Measurements from ENCODE around the gene CENPP.
"Not testable (repeated sequence)": the region's sequence is repeated elsewhere in the genome, so short reads cannot be mapped to it uniquely, and the experiment has no call there.

The CENPP gene

DNA sequence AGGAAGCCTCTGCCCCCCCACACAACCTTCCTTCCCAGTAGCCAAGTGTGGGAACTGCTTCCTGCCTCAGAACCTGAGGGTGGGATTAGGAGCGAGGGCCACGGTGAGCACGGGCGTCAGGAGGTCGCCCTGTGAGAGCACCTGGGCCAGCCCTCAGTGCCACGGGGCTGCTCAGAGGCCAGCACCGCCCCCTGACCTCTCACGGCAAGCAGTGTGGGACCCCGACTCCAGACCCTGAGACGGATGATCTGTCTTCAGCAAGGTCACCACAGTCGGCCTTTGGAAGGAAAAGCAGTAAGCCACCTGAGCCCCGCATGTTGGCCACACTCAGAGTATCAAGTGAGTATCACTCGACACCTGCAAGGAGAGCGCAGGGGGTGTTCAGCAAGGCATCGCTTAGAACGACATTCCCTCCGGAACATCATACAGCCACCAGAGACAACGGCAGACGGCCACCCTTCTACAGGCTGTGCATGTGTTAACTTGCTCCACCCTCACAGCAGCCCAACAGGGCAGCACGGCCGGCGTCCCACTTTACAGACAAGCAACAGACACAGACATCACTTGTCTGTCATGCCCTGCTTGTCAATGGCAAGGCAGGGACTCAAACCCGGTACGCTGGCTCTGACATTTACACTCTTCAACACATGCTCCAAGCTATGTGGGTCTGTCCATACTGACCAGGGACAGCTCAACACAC, 294.0 kb downstream of the CENPP start:
- DNase-seq, result no peak

DNA sequence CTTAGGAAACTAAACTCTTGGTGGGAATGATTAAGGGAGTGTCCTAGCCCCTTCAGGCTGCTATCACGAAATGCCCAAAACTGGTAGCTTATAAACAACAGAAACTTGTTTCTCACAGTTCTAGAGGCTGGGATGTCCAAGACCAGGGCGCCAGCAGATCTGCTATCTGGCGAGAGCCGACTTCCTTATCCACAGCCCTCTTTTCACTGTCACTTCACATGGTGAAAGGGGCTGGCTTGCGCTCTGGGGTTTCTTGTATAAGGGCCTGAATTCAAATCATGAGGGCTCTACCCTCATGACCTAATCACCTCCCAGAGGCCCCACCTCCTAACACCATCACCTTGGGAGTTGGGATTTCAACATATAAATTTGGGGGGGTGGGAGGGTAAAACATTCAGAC, 295.1 kb downstream of the CENPP start:
- no peak for DNase-seq

DNA sequence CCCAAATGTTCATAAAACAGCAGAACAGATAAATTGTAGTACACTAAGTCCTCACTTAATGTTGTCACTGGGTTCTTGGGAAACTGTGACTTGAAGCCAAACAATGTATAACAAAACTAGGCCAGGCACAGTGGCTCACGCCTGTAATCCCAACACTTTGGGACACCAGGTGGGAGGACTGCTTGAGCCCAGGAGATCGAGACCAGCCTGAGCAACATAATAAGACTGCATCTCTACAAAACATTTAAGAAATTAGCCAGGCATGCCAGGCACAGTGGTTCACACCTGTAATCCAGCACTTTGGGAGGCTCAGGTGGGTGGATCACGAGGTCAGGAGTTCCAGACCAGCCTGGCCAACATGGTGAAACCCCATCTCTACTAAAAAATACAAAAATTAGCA, 298.2 kb downstream of the CENPP start:
- DNase-seq, result not testable (repeated sequence)

DNA sequence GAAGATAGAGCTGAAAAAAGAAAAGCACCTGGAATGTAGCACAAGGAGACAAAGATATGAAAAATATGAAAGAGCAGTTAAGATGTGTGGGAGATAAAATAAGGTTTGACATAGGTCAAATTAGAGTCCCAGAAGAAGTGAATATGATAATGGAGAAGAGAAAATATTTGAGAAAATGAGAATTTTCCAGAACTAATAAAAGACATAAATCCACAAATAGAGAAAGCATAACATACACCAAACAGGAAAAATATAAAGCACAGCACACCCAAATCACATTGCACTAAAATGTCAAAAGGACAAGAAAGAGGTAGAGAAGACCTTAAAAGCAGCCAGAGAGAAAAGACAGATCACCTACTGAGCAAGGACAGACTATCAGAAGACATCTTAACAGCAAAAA, 300.7 kb downstream of the CENPP start:
- no peak for DNase-seq

DNA sequence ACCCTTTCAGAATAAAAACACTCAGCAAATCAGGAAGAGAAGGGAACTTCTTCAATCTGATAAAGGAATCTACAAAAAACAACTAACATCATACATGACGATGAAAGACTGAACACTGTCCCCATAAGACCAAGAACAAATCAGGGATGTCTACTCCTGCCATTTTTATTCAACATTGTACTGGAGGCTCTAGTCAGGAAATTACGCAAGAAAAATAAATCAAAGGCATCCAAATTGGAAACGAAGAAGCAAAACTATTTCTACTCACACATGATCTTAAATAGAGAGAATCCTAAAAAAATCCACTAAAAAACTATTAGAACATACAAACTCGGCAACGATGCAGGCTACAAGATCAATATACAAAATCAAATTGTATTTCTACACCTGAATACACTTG, 301.9 kb downstream of the CENPP start:
- DNase-seq, result no peak

DNA sequence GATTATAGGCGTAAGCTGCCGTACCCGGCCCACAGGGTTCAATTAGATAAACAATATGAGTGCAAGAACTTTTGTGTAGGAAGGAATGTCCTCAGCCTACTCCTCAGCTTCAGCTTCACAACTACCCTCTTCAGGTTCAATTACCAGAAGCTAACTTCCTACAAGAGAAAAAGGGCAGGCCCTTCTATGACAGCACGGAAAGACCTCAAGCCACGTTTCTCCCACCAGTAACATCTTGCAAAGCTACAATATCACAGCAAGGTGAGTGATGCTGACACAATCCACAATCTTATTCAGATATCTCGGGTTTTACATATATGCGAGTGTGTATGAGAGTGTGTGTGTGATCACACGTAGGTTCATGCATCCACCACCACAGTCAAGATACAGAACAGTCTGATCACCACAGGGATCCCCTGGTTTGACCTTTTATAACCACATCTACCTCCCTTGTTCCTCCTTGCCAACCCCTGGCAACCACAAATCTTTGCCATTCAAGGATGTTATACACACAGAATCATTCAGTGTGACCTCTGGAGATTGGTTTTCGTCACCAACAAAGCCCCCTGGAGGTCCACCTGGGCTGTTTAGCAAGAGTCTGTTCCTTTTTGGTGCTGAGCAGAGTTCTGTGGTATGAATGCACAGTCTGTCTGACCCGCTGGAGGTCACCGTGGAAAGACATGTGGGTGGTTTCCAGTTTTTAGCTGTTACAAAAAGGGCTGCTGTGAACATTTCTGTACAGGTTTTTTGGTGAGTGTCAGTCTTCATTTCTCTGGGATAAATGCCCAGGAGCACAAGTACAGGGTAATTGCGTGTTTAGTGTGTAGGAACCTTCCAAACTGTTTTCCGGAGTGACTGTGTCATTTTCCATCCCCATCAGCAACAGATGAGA, 305.9 kb downstream of the CENPP start:
- DNase-seq, result no peak

DNA sequence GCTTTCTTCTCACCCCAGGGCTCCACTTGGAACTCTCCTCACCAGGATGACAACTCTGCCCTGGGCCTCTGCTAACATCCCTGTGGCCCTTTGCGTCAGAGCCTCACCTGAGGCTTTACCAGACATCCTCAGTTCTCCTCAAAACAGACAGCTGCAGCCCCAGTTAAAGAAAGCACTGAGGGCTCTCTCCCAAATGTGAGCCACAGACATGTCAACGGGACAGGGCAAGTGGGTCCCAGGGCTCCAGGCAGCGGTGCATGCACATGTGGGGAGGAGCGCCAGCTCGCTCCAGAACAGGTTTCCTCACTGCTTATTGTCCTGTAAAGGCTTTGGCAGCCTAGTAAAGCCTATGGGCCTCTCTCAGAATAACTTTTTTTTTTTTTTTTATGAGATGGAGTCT, 306.9 kb downstream of the CENPP start:
- no peak for DNase-seq

DNA sequence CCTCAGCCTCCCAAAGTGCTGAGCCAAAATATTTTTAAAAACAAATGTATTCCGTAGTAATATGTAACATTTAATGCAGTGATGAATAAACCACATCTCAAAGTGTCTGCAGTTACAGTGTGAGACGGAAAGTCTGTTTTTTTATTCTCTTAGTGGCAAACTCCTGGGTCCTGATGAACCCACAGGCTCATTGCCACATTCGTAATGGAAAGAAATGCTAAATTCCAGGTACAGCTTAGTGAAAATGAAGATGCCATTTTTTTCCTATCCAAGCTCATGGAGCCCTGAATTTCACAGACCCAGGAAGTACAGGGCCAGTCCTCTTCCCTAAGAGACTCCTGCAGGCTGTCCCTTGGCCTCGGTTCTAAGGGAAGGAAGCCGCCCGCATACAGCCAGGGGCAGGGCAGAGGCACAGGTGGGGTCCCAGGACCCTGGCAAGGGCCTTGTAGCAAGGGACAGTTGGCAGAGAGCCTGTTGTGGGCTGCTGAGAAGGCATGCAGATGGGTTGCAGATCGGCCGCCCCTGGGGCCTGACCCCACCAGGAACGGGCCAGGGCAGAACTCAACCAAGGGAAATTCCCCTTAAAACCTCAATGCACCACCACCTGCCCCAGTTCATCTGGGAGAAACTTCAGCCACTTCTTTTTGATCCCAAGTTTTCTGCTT, 308.0 kb downstream of the CENPP start:
- no peak for DNase-seq

DNA sequence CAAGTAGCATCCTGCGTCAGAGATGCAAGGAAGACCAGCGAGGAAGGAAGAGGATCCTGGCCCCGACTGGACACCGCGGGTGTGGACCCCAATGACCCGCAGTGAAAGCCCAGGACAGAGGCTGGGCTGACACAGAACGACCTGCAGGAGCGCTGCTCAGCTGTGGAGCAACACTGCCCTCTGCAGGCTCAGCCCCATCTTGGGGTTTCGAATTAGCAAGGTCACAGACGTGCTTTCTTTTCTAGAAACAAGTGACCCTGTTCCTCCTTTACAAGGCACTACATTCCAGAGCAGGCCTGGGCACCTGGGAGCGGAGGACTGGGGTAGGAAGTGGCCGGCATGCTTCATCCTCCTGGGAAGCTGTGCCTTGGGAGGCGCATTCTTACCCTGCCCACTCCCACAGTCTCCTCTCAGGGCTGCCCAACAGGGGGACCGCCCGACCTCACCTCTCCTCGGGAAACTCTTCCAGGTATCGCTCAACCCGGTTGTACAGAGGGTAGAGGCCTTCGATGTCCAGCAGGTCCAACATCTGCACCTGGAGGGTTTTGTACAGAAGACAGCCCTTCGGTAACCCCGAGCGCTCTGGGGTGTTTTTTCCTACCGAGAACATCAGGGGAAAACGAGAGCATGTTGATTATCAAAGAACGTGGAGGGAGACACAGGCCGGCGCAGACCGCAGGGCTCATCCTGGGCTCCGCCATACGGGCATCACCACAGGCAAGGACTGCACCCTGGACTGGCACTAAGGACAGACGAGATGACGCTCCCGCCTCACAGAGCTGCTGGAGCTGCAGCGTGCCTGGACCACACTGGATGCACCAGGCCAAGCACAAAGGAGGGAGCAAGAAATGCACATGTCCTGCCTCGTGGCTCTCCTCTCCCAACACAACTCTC, 309.2 kb downstream of the CENPP start:
- no peak for DNase-seq

DNA sequence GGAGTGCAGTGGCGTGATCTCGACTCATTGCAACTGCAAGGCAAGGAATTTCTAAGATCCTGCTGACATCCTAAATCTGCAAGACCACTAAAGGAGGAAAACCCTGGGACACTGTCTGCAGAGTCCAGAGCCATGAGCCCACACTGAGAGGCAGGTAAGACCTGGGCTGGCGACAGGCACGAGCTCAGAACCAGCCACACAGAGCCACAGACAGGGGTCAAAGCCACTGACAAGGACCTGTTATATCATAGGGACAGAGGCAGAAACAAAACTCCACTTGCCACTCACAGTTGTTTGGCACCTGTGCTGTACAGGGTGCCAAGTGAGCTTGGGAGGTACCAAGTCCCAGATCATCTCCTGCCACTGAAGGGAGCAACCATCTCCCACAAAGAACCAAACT, 310.0 kb downstream of the CENPP start:
- no peak for DNase-seq

DNA sequence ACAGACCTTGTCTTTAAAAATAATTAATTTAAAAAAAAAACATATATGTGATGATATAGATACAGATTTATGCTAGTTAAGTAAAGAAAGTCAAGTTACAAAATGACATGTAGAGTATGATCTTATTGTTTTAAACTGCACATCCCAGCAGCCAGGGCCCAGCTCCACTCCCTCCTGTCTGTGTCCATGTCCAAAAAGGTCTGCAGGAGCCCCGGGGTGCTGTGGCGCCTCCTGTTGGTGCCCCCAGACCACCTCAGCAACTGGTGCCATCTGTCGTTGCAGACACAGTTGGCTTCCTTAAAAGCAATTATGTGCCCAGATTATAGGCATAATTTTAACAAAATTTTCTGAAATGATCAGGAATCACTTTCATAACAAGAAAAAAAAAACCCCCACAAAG, 310.9 kb downstream of the CENPP start:
- no peak for DNase-seq

DNA sequence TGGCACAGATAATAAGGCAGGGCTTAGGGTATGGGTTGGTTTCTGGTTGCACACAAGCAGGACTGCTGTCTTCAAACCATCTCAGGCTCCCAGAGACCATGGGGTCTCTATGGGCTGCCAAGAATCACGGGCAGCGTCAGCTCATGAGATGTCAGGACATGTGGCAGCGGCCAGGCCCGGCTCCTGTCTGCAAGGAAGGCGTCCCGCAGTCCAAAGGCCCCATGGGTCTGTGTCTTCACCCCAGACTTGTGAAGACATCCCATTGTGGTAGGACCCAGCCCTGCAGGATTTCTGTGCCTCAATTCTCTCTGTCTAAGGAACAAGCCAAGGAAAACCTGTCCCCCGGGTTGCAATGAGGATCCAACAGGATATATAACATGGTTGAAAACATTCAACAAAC, 311.6 kb downstream of the CENPP start:
- no peak for DNase-seq

DNA sequence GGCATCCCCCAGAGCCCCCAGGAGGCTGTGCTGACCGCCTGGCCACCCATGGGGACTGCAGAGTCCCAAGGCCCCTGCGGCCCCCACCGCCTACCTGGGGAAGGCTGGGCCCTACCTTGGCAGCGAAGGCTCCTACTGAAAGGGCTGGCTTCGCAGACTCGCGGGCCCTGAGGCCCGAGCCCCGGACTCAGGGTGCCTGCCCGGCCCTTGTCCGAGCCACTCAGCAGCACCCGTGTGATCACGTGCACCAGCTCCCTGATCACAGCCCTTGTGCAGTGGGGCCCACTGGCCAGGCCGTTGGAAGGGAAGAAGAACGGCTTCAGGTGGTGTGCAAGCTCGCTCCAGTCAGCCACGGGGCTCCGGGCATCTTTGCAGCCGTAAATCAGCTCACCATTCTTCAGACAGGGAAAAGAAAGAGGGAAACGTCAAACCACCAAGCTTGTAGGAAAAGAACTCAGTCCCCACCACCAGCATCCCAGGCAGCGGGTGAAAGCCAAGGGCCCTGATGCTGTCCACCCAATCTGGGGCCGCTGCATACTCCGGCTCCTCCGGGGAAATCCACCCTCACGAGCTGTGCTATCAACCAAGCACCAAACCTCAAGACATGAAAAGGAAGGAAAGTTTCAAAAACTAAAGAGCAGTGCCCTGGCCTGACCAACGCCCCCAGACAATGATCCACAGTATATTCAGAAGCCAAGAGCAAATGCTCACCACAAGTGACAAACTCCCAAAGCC, 312.3 kb downstream of the CENPP start:
- no peak for DNase-seq

DNA sequence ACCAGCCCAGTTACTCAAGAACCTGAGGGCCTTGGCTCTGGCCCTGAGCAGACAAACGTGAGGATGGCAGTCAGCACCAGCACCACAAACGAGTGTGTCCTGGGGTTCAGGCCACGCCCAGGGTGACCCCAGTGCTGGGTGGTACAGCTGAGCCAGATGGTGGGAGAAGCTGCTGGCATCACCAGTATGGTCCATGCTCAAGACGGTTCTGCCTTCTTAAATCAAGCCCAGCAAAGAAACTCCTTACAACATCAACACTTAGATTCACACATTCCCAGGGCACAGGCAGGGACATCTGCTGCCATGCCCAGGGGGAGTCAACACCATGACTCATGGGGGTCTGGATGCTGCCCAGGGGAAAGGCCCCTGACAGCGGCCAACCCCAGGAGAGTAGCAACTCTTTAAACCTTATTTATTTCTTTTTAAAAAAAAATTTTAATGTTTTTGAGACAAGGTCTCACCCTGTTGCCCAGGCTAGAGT, 312.9 kb downstream of the CENPP start:
- no peak for DNase-seq

DNA sequence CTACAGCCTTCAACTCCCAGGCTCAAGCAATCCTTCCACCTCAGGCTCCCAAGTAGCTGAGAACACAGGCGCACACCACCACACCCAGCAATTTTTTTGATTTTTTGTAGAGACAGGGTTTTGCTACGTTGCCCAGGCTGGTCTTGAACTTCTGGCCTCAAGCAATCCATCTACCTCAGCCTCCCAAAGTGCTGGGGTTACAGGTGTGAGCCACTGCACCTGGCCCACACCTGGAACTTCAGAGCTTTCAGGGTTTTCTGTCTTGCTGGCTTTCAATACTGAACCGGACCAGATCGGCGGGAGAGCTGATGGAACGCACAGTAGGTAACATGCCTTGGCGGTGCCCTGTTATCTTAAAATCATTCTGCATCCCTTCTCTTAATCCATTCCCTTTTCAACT, 313.4 kb downstream of the CENPP start:
- DNase-seq, result no peak

DNA sequence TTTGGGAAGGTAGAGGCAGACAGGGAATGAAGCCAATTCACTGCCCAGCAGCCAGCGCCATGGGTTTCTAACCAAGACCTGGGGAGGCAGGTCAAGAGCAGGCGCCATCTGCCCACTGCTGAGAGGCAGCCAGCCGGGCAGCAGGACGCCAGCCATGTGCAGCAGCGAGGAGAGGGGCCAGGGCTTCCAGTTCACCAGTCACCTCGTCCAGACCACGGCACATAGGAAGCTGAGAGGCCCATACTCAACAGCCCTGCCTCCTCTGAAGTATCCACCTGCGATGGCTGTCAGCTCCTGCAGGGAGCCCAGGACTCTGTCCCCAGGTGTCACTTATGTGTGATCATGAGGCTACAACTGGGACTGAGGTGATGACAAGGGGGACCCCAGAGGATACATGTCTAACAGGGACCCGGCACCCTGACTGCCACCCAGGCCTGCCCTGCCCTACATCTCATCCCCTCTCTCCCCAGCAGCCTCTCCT, 314.1 kb downstream of the CENPP start:
- no peak for DNase-seq

DNA sequence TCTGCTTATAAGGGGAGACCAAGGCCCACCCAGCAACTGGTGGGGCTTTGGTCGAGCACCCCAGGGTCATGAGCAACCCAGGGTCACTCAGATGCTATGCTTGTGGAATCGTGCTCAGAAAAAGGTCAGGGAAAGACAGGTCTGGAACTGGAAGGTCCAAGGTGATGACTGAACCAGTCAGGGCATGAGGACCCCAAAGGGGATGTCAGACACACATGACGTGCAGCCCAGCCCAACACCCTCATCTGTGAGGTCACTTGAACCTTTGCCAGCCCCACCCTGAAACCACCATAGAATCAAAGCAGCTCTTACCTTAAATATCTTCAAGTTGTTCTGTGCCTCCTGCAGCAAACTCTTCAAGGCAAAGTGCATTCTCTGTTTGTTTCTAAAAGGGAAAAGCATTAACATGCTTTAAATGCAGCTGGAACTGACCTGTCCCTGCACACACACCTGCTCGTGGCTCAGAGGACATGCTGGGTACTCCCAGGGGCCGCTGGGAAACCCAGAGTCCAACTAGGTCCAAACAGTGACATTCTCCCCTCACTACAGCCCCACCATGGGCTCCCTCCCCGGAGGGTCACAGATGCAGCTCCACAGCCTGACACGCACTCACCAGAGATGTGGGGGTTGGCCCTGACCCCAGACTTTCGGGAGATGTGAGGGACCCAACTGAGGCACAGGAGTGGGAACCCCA, 314.8 kb downstream of the CENPP start:
- no peak for DNase-seq

DNA sequence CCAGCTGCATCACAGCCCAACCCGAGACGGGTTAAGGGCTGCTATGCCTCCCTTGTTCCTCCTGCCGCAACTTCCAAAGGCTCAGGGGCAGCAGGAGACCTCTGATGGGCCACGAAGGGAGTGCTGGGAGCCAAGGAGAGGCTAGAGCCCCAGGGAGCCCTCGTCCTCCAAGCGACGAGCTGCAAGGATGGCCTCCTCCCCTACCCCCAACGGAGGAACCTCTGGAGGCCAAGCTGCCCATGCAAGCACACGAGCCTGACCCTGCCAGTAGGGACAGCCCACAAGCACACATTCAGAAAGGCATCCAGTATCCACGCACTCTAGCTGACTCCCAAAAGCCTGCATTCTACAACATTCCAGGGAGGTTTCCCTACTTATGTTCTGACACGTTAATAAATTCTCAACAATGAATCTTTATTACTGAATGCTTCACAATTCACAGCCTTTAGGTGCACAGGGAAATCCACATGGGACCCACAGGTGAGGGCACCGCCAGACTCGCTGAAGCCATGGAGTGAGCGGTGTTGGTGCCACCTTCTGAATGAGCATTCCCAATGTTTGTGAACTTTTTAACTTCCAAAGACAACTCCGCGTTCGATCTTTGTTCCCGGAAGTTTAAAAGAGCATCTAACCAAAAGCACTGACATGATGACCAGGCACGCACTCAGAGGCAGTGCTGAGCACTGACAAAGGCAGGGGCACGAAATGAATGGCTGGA, 315.5 kb downstream of the CENPP start:
- DNase-seq, result no peak

DNA sequence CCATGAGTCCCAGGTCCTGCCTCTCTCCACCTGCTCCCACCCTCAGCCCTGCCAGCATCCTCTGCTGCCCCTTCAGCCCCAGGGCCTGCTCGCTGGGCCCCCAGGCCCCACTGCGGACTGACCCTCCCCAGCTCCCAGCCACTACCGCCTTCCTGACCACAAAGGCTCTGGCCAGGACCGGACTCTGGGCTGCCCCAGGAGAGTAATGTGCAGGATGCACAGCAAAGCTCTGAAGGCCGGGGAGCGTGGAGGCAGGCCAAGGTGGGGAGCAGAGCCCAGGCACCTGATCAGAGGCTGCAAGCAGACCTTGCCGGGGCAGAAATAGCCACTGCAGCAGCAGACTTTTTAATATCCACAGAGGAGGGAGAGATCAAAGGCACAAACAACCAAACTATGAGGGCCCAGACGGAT, 316.3 kb downstream of the CENPP start:
- no peak for DNase-seq

DNA sequence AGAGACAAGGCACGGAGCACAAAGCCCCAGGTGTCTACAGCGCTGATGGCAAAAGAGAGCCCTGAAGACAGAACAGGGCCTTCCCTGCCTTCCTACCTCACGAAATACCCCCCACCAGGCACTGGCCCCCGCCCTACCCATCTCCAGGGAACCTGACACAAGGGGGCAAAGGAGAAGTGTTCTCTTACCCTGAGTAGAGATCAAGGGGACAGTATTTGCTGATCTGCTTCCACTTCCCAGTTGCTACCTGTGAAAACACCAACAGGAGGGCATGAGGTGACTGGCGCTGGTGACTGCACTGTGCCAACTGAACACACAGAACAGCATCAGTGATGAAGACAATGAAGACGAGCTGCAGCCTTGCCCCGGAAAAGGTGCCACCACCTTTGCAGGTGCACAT, 316.8 kb downstream of the CENPP start:
- DNase-seq, result no peak
